GM19452 (cell line): Measurements from ENCODE around the gene PARL.
"Not testable (repeated sequence)": the region's sequence is repeated elsewhere in the genome, so short reads cannot be mapped to it uniquely, and the experiment has no call there.

Experiments used
- ATAC-seq: cut with Tn5 transposase; IDR thresholded peaks from one replicate; pipeline ENCODE4 v1.9.1; 2021; ENCODE audit not compliant: unreplicated experiment

PARL gene

DNA sequence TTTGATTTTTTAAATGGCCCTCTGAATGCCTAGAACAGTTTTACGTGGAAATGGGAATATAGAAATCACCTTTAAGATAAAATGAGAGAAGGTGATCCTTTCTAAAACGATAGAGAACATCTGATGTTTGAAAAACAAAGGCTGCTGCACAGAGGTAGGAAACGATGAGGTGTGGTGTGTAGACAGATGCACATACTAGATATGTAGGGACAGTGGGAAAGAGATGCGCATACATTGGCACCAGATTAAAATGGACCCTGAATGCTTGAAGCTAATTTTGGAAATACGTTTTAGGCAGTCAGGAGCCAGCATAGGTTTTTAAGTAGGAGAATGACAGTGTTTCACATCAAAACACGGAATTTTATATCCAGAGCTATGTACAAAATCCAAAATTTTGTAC lies 88.3 kb downstream of the PARL start:
- ATAC-seq, result no peak

DNA sequence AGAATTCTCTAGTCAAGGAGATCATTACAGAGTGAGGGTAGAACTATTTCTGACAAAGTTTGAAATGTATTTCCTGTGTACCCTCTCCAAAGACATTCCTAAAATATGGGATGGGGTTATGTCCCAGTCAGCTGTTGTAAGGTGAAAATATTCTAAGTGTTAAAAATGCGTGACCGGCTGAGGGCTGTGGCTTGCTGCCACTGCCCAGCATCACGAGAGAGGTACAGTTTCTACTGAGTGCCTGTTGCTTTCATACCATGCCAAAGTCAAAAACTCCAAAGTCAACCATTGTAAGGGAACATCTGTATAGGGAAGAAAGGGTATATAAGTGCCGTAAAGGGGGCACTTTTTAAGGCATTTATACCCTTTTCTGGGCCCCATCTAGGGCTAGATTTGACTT lies 90.2 kb downstream of the PARL start:
- no peak for ATAC-seq

DNA sequence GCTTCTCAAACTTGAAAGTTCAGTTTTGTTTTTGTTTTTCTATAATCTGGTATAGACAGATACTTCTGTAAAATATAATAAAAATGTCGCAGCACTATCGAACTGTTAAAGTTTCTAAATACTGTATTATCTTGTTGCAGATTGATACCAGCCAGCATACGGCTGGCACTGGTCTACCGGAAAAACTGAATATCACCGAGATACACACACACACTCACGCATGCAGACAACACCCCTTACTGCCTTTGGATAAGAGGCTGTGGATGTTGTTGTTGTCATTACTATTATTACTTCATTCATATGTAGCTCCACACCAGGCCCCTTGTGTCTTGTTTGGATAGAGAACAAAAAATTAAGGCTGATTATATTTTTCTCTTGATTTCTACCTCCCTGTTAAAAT lies 91.7 kb downstream of the PARL start:
- no peak for ATAC-seq

DNA sequence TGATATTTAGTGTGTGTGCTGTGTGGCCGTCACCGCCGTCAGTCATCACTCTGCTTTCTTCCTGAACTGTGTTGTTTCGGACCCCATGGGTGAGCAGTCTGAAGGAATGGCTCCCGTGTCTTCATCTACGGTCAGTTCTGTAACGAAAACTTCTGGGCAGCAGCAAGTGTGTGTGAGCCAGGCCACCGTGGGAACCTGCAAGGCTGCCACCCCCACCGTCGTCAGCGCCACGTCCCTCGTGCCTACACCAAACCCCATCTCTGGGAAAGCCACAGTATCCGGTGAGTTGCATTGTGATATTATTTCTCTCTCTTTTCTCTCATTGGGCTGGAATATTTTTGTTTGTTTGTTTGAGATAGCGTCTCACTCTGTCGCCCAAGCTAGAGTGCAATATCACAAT lies 94.0 kb downstream of the PARL start:
- no peak for ATAC-seq

DNA sequence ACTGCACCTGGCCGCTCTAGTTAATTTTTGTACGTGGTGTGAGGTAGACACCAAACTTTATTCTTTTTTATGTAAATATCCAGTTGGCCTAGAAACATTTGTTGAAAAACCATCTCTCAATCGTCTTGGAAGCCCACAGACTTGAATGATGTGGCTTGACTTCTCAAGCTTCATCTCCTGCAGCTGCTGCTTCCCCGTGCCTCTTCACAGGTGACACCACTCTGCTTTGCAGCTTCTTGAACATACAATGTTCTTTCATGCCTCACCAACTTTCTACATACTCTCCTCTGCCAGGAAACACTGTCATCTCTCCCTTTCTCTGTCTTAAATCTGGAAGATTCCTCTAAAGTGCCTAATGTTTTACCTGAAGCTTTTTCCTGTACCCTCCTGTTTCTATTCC lies 94.9 kb downstream of the PARL start:
- ATAC-seq, result no peak

DNA sequence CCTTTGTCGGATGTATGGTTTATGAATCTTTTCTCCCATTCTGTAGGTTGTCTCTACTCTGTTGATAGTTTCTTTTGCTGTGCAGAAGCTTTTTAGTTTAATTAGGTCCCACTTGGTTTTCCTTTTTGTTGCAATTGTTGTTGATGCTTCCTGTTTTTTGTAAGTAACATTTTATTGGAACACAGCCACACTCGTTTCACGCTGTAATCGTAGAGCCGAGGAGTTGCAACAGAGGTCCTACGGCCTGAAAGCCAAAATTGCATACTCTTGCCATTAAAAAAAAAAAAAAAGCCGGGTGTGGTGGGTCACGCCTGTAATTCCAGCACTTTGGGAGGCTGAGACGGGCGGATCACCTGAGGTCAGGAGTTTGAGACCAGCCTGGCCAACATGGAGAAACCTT lies 100.2 kb downstream of the PARL start:
- not testable (repeated sequence) for ATAC-seq

DNA sequence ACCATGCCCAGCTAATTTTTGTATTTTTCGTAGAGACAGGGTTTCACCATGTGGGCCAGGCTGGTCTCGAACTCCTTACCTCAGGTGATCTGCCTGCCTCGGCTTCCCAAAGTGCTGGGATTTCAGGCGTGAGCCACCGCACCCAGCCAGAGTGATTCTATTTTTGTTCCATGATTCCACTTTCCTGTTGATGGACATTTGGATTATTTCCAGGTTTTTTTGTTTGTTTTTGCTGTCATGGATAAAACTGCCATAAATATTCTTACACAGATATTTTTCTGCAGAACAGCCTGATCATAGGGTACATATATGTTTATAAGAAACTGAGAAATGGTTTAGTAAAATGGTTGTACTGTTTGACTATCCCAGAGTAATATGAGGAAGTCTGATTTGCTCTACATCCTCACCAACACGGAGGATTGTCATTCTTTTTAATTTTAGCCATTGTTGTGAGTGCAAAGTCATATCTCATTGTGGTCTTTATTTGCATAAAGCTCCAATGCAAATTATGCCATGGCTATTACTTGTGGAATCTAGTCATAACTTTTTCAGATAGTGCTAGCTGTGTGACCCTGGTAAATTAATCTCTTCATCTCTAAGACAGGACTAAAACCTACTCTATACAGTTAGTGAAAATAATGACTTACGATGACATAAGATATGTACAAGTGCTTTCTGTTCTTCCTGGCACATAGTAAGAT lies 102.0 kb downstream of the PARL start:
- no peak for ATAC-seq

DNA sequence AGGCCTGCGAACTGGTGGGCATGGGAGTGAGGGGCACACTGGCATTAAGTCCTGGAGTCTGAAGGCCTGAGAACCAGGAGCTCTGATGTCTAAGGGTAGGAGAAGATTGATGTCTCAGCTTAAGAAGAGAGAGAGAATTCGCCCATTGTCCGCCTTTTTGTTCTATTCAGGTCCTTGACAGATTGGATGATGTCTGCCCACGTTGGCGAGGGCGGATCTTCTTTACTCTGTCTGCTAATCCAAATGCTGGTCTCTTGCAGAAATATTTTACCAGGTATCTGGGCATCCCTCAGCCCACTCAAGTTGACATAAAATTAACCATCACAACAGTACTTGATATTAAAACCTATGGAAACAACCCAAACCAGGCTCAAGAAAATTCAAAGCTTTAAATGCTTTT lies 103.4 kb downstream of the PARL start:
- no peak for ATAC-seq

DNA sequence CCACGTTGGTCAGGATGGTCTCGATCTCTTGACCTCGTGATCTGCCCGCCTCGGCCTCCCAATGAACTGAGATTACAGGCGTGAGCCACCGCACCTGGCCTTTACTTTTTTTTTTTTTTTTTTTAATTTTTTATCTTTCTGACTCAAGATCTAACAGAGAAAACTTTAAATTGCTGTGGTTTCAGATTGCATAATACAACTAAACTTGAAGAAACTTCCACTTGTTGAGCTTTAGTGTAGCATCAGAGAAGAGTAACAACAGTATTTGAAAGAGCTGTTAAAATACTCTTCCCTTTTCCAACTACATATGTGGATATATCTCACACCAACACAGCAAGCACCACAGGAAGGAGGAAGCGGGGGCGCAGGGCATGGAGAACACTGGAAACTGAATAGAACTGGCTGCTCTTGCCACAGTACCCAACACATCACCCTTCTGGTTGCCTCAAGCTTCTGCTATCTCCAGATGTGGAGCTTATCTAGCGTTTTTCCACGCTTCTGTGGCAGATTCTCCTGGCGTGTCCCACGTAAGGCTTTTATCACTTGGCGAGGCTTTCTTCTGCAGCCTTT lies 104.7 kb downstream of the PARL start:
- ATAC-seq, result no peak
